22Rv1 (cell line): Measurements from ENCODE around the gene MEA1.

Source experiments
- CTCF ChIP-seq: fragments of 450-650 bp; IDR thresholded peaks from 2 replicates; pipeline ENCODE4 v1.5.1; 2017; ENCODE audit warnings: mild to moderate bottlenecking
- ZFX ChIP-seq: fragments of 450-650 bp; IDR thresholded peaks from 2 replicates; pipeline ENCODE4 v1.6.1; 2017; ENCODE audit warnings: antibody characterized with exemption, borderline replicate concordance

GRCh38 chr6:43024436-43024835 is 10.7 kb upstream of the MEA1 start:
- TF ChIP-seq CTCF (no peak), ZFX (no peak)
